Hepatic stellate cell (primary cell): ENCODE measurements around the gene CDCP1.
"Not testable (repeated sequence)": the region's sequence is repeated elsewhere in the genome, so short reads cannot be mapped to it uniquely, and the experiment has no call there.

Experiments used
- DNase-seq: peaks from one replicate; pipeline ENCODE4 v3.0.0; 2011; ENCODE audit warnings: low spot score

Gene CDCP1

GRCh38 chr3:45083023-45083422, 63.2 kb downstream of the CDCP1 start:
- DNase-seq, result no peak

DNA sequence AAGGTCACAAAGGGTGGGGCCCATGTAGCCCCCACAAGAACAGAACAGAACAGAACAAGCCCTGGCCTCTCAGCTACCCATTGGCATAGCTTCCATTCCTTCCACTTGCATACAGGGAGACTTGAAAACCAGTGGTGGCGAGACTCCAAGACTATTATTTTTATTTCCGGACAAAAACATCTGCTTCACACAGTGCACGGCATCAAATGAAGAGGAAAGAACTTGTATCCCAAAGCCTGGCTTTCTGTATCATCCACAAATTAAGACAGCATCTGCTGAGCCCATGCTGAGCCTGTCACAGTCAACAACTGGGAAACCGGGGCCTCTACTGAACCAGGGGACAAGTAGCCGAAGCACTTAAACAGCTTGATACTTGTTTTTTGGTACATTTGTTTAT, 64.0 kb downstream of the CDCP1 start:
- no peak for DNase-seq

DNA sequence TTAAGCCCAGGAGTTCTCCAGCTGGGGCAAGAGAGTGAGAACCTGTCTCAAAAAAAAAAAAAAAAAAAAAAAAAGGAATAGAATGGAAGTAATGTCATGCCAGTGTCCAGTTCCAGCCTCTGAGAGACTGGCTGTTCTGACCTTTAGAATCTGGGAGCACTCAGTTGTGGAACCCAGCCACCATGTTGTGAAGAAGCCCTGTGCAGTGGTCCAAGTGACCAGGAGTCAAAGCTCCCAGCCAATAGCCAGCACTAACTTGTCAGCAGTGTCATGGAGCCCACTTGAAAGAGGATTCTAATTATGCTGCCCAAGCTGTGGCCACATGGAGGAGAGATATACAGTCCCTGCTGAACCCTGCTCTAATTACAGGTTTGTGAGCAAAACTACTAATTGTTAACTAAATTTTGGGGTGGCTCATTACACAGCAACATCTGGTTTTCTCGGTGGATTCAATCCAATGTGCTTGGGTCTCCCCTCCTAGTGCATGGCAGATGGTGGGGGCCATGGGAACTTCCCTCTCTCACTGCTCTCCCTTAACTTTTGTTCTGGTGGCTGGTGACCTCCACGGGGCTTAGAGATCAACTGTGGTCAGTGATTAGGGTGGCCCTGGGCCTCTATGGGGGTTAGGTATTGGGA, 64.6 kb downstream of the CDCP1 start:
- no peak for DNase-seq

GRCh38 chr3:45080824-45081223, 65.4 kb downstream of the CDCP1 start:
- DNase-seq, result no peak

- DNase-seq, result no peak
Observed at GRCh38 chr3:45079715-45080114, 66.5 kb downstream of the CDCP1 start.

DNA sequence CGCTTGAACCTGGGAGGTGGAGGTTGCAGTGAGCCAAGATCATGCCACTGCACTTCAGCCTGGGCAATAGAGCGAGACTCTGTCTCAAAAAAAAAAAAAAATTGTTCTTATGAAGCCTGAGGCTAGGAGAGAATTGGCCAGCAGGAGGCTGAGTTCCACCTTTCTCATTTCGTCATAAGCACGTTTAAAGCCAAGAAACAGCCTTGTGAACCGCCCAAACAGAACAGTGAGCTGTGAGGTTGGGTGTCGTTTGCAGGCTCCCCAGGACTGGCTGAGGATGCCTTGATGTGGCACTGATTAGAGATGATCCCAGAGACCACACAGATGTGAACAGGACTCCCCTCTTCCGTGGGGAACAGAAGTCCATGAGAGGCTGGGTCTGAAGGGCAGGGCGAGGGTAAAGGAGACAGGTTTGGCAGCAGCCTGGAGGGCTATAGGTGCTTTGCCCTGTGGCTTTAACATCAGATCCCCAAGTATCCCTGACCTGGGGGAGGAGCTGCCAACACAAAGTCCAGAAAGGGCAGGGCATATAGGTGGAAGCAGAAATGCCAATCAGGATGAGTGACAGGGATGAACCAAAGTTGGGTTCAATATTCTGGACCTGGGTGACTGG, 67.2 kb downstream of the CDCP1 start:
- no peak for DNase-seq

DNA sequence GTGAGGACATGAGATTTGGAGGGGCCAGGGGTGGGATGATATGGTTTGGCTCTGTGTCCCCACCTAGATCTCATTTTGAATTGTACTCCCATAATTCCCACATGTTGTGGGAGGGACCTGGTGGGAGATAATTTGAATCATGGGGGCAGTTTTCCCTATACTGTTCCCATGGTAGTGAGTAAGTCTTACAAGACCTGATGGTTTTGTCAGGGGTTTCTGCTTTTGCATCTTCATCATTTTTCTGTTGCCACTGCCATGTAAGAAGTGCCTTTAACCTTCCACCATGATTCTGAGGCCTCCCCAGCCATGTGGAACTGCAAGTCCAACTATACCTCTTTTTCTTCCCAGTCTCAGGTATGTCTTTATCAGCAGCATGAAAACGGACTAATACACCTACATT, 67.9 kb downstream of the CDCP1 start:
- DNase-seq, result not testable (repeated sequence)

DNA sequence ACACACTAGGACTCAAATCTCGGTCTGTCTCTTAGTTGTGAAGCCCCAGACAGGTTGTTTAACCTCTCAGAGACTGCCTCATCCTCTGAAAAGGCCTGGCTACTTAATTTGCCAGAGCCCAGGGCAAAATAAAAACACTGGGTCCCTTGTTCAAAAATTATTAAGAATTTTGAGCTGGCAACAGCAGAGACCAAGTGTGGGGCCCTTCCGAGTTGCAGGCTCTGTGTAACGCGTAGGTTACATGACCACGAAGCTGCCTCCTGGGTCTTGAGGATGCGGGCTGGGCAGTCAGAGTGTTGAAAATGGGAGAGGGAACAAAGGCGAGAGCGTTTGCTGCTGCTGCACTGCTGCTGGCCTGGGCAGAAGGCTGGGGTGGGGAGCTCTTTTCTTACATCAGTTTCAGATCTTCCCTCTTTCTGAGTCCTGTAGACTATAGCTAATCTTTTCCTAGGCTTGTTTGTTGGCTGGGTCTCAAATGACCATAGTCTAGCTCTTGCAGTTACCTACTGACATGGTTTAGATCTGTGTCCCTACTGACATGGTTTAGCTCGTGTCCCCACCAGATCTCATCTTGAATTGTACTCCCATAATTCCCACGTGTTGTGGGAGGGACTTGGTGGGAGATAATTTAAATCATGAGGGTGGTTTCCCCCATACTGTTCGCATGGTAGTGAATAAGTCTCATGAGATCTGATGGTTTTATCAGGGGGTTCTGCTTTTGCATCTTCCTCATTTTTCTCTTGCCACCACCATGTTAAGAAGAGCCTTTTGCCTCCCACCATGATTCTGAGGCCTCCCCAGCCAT, 70.2 kb downstream of the CDCP1 start:
- no peak for DNase-seq

GRCh38 chr3:45071075-45071474, 75.1 kb downstream of the CDCP1 start:
- no peak for DNase-seq

DNA sequence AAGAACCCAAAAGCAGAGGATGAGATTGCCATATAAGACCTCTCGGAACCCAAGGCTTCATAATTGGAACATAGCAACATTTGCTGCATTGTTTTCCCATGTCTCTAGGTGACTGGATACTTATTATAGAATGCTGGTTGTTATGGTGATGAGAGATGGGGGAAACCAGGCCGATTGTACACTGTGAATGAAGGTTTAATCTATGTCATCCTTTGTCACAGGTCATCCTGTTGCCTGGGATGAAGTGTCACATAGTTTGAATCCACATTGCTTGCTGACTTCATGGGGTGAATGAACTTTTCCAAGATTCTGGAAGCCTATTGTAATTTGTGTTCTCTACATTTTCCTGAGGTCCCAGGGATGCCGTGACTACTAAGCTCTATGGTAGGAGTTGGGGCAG, 78.2 kb downstream of the CDCP1 start:
- DNase-seq, result no peak

DNA sequence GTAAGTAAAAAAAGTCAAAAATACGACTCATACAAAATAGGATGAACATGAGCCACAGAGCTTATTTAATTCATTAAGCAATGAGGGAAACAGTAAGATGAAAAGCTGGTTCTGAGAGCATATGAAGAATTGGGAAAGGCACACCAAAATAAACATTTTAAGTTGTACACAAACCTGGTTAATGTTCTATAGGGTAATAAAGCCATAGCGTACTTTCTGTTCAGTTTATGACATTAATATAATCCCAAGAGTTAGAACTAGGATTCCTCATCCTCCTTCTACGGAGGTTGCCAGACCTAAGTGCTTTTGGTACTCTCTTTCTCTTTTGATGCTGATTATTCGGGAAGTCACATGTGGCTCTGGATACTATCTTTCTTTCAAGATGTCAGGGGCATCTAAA, 78.7 kb downstream of the CDCP1 start:
- DNase-seq, result no peak

DNA sequence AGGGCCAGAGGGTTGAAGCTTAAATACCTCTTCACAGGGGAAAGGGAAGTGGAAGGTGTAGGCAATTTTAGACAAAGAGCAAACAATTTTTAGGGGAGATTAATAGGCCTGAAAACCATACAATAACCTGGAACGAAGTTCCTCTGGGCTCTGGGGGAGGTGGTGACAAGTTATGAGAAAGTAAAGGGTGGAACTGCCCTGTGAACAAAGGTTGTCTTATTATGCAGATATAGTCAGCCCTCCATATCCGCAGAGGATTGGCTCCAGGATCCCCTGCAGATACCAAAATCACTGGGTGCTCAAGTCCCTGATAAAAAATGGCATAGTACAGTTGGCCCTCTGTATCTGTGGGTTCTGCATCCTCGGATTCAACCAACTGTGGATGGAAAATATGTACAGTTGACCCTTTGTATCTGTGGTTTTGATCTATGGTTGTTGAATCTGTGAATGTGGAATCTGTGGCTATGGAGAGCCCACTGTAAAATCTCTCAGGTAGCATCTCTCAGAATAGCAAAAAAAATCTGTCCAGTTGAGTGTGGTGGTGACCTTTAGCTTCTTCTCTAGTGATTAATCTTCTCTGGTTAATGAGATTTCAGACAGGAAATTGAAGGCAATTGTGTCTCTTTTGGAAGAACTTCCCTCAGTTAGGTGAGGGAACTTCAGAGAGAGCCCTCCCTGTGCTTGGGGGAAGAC, 79.9 kb downstream of the CDCP1 start:
- no peak for DNase-seq

- no peak for DNase-seq
Observed at GRCh38 chr3:45065373-45065720, 80.8 kb downstream of the CDCP1 start.

DNA sequence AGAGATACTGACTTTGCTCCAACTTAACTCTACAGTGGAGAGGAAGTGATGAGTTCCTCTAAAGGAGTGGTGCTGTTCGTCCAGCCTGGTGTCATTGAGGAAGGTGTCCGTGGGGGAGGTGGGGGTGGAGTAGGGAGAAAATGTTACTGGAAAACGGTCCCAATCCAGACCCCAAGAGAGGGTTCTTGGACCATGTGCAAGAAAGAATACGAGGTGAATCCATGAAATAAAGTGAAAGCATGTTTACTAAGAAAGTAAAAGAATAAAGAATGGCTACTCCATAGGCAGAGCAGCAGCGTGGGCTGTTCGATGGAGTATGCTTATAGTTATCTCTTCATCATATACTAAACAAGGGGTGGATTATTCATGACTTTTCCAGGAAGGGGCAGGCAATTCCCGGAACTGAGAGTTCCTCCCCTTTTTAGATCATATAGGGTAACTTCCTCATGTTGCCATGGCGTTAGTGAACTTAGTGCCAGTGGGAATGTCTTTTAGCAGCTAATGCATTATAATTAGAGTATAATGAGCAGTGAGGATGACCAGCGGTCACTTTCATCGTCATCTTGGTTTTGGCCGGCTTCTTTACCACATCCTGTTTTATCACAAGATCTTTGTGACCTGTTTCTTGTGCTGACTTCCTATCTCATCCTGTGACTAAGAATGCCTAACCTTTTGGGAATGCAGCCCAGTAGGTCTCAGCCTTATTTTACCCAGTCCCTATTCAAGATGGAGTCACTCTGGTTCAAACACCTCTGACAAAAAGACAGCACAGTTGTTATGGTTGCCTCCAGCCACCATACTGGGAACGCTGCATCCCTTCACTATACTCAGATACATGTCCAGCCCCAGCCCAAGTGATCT, 81.4 kb downstream of the CDCP1 start:
- DNase-seq, result no peak

GRCh38 chr3:45062697-45063070, 83.5 kb downstream of the CDCP1 start:
- no peak for DNase-seq

- DNase-seq, result no peak
Observed at GRCh38 chr3:45060165-45060892, 85.8 kb downstream of the CDCP1 start.

GRCh38 chr3:45059132-45059531, 87.0 kb downstream of the CDCP1 start:
- DNase-seq, result no peak

GRCh38 chr3:45057557-45057956, 88.6 kb downstream of the CDCP1 start:
- DNase-seq, result no peak

DNA sequence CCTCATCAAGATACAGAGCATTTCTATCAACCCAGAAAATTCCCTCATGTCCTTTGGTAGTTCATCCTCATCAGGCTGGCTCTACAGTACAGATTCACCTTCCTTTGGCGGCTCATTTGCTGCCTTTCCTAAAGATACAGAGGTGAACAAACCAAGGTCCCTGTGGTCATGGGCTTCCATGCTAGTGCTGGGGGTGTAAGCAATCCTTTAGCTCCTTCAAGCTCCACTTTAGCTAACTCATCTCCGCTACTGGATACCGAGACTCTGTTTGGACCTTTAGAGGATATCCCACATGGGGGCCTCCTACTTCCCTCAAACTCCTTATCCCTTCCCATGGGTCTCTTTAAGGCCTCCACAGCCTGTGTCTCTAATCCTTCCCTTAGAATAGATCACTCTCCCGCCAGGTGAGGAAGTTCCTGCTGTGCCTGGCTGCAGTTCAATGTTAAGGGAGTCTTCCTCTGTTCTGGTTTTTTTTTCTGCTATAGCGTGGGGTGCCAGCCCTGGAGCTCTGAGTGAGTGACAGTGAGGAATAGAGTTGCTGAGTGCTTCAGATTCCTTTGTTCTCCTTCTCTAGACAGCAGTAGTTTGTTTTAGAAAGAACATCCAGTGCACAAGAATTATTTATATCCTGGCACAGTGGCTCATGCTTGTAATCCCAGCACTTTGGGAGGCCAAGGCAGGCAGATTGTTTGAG, 89.4 kb downstream of the CDCP1 start:
- DNase-seq, result no peak

DNA sequence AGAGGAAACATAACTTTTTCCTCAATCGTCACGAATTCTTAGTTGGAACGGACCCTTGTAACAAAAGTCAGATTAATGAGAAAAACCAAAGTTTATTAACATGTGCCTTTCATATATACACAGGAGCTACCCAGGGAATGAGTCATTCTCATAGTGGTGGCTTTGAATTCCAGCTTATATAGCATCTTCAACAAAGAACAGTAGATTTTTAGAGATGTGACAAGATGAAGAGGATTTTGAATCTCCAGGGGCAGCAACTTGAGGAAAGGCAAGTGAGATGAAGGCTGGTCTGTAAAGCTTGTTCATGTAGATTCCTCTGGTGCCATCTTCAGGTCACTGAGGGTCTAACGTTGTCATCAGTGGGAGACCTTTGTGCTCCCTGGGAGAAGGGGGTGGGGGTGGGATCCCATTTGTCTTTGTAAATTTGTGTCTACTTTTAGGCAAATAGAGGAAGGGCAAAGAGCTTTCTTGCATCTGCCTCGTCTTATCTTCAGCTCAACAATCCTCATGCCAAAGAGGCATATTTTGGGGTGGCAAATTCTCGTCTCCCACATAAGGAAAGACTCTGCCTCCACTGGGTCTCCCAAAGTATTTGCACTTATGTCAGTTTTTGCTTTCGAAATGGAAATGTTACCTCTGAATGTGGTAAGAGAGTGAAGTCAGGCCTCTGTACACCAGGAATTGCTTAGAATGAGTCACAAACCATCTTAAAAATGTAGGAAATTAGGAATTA, 90.6 kb downstream of the CDCP1 start:
- no peak for DNase-seq
